ENCODE data around the gene SCLT1.

DNA sequence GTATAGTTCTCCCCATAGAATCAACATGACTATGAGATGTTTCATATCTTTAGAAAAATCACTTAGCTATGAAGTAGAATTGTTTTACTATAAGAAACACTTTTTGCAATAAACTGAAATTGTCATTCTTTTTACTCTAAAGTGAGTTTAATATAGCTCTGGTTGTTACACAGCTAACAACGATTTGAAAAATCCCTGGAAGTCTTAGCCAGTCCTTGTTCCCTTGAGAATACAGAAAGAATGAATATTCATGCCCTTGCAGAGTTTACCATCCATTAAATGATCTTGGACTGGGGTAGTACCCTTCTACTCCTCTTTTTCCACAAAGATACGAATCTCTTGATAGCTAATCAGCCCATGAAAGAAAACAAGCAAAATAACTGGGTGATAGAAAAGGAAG is 142.0 kb downstream of the SCLT1 start:
- TF ChIP-seq, protein P1, sequence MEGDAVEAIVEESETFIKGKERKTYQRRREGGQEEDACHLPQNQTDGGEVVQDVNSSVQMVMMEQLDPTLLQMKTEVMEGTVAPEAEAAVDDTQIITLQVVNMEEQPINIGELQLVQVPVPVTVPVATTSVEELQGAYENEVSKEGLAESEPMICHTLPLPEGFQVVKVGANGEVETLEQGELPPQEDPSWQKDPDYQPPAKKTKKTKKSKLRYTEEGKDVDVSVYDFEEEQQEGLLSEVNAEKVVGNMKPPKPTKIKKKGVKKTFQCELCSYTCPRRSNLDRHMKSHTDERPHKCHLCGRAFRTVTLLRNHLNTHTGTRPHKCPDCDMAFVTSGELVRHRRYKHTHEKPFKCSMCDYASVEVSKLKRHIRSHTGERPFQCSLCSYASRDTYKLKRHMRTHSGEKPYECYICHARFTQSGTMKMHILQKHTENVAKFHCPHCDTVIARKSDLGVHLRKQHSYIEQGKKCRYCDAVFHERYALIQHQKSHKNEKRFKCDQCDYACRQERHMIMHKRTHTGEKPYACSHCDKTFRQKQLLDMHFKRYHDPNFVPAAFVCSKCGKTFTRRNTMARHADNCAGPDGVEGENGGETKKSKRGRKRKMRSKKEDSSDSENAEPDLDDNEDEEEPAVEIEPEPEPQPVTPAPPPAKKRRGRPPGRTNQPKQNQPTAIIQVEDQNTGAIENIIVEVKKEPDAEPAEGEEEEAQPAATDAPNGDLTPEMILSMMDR (IDR thresholded peaks at IDR 0.05), result no peak
- no peak for TF ChIP-seq EP300 (IDR thresholded peaks at IDR 0.05)

Data from gastroesophageal sphincter (tissue), 3 donors.